ENCODE results near the gene SP3.

The SP3 gene

GRCh38 chr2:173881886-173882285, 83.3 kb downstream of the SP3 start:
- Histone ChIP-seq H3K27ac (no peak overlapping the region), H3K4me3 (no peak overlapping the region)
- DNase-seq (ENCODE audit: low spot score) = no peak
- TF ChIP-seq CTCF (IDR thresholded peaks at IDR 0.05) = no peak

GRCh38 chr2:173881461-173881860, 83.7 kb downstream of the SP3 start:
- Histone ChIP-seq H3K27ac (no peak overlapping the region), H3K4me3 (no peak overlapping the region)
- no peak for DNase-seq (ENCODE audit: low spot score)
- TF ChIP-seq CTCF (IDR thresholded peaks at IDR 0.05) = no peak

GRCh38 chr2:173880561-173880960, 84.6 kb downstream of the SP3 start:
- no peak for DNase-seq (ENCODE audit: low spot score)
- Histone ChIP-seq H3K27ac (no peak overlapping the region), H3K4me3 (no peak overlapping the region)
- TF ChIP-seq CTCF (IDR thresholded peaks at IDR 0.05) = no peak

GRCh38 chr2:173876833-173877413, 88.2 kb downstream of the SP3 start:
- H3K27ac ChIP-seq = no peak overlapping the region
- no peak for TF ChIP-seq CTCF (IDR thresholded peaks at IDR 0.05)
- H3K4me3 ChIP-seq = no peak overlapping the region
- DNase-seq (ENCODE audit: low spot score) = no peak

- Histone ChIP-seq H3K27ac (no peak overlapping the region), H3K4me3 (no peak overlapping the region)
- DNase-seq (ENCODE audit: low spot score) = no peak
- no peak for TF ChIP-seq CTCF (IDR thresholded peaks at IDR 0.05)
Measured at GRCh38 chr2:173874894-173875237, 90.3 kb downstream of the SP3 start.

GRCh38 chr2:173874003-173874893, 90.9 kb downstream of the SP3 start:
- TF ChIP-seq CTCF (IDR thresholded peaks at IDR 0.05) = no peak
- Histone ChIP-seq H3K4me3 (no peak overlapping the region), H3K27ac (no peak overlapping the region)
- DNase-seq (ENCODE audit: low spot score) = no peak

- no peak overlapping the region for H3K4me3 ChIP-seq
- H3K27ac ChIP-seq = no peak overlapping the region
- no peak for DNase-seq (ENCODE audit: low spot score)
- TF ChIP-seq CTCF (IDR thresholded peaks at IDR 0.05) = no peak
Measured at GRCh38 chr2:173872714-173873113, 92.5 kb downstream of the SP3 start.

Data from coronary artery (tissue), 2 donors.